GM12875 (cell line): ENCODE measurements around the gene DLEC1.

Source experiments
- H3K4me3 ChIP-seq: one replicate; pipeline ENCODE4 v1.5.1; 2011; ENCODE audit warnings: low read depth, low read length, control low read depth
- CTCF ChIP-seq: IDR thresholded peaks from 2 replicates; pipeline ENCODE4 v1.5.1; 2011; ENCODE audit warnings: low read depth, mild to moderate bottlenecking, control low read depth, inconsistent platforms, low read length, moderate library complexity, borderline replicate concordance; ENCODE audit not compliant: insufficient read depth

The DLEC1 gene

GRCh38 chr3:38163841-38164642 lies 125.0 kb downstream of the DLEC1 start:
- no peak for TF ChIP-seq CTCF
- H3K4me3 ChIP-seq: peak overlapping the region; percentile 91

GRCh38 chr3:38164643-38164951 lies 125.6 kb downstream of the DLEC1 start:
- H3K4me3 ChIP-seq: peak overlapping the region; percentile 91
- TF ChIP-seq CTCF: no peak

GRCh38 chr3:38164952-38165721 lies 126.1 kb downstream of the DLEC1 start, which contains the start of gene OXSR1:
Gene OXSR1, plus strand, starts transcription at chr3:38165537. Its CDS starts 340 bp downstream, at chr3:38165877.
- no peak for TF ChIP-seq CTCF
- peak within 1 kb of the TSS; percentile 91 for H3K4me3 ChIP-seq

GRCh38 chr3:38165722-38166387 lies 126.8 kb downstream of the DLEC1 start:
- TF ChIP-seq CTCF: no peak
- H3K4me3 ChIP-seq: peak overlapping the region; percentile 91

- no peak for TF ChIP-seq CTCF
- H3K4me3 ChIP-seq: no peak overlapping the region
Observed at GRCh38 chr3:38167591-38167990, 128.6 kb downstream of the DLEC1 start.

GRCh38 chr3:38168151-38169026 lies 129.4 kb downstream of the DLEC1 start:
- H3K4me3 ChIP-seq: no peak overlapping the region
- no peak for TF ChIP-seq CTCF
